SK-N-SH (cell line): ENCODE data around the gene CDH4. TPM values are rescaled to one million over a fixed set of nuclear protein-coding genes. Genes with fewer than 3 reads are reported as not detected.

Experiments used
- CTCF ChIA-PET: fragments of 300-600, 350-600 bp; formaldehyde crosslinking; extraction: SDS; loops from one replicate; lab custom pipeline; 2021; lab: Yijun Ruan, JAX
- POLR2A ChIA-PET: fragments of 350-600 bp; sonication (Branson Sonifier 250); formaldehyde crosslinking; extraction: SDS; loops from one replicate; lab custom pipeline; 2020; ENCODE audit warnings: antibody characterized with exemption, inconsistent platforms; lab: Yijun Ruan, JAX
- DNase-seq: peaks from one replicate; pipeline ENCODE4 v3.0.0; 2012
- H2AFZ ChIP-seq: fragments of 200-600 bp; sonication (generic); 2 replicates; pipeline ENCODE4 v1.8.1; 2016; ENCODE audit warnings: antibody characterized with exemption, mild to moderate bottlenecking, low read depth
- H3F3A ChIP-seq: fragments of 200-600 bp; sonication (generic); replicated peaks from 2 replicates; pipeline ENCODE3; 2016; ENCODE audit warnings: antibody characterized with exemption, mild to moderate bottlenecking; ENCODE audit not compliant: insufficient read depth
- H3K27ac ChIP-seq, 2 experiments: fragments of 200-500 bp in 1 of 2; fragments of 200-600 bp in 1 of 2; sonication (Bioruptor generic) in 1 of 2; sonication (generic), shearing (Covaris generic) in 1 of 2; 2 replicates each; pipeline versions ENCODE4 v1.5.1 to v1.6.1; 2014 to 2016; ENCODE audit warnings: low read depth in 2 of 2, inconsistent platforms in 1 of 2, low read length in 1 of 2, mild to moderate bottlenecking in 1 of 2, mixed read lengths in 1 of 2
- H3K27me3 ChIP-seq: fragments of 200-600 bp; sonication (generic), shearing (Covaris generic); 2 replicates; pipeline ENCODE4 v1.6.1; 2016; ENCODE audit warnings: mixed run types; ENCODE audit not compliant: insufficient read depth
- H3K36me3 ChIP-seq, 2 experiments: fragments of 200-500 bp in 1 of 2; fragments of 200-600 bp in 1 of 2; sonication (Bioruptor generic) in 1 of 2; sonication (generic) in 1 of 2; replicated peaks in 1 of 2; 2 replicates each; pipeline versions ENCODE3 to v1.5.1; 2014 to 2016; ENCODE audit warnings: low read length in 1 of 2, mild to moderate bottlenecking in 1 of 2; ENCODE audit not compliant: insufficient read depth in 2 of 2, control insufficient read depth in 1 of 2
- H3K4me1 ChIP-seq, 2 experiments: fragments of 200-500 bp in 1 of 2; fragments of 200-600 bp in 1 of 2; sonication (Bioruptor generic) in 1 of 2; sonication (generic), shearing (Covaris generic) in 1 of 2; 2 replicates each; pipeline versions ENCODE4 v1.5.1 to v1.6.1; 2014 to 2016; ENCODE audit warnings: low read depth in 1 of 2, low read length in 1 of 2, mixed run types in 1 of 2; ENCODE audit not compliant: insufficient read depth in 2 of 2, control insufficient read depth in 1 of 2
- H3K4me2 ChIP-seq: fragments of 200-600 bp; sonication (generic), shearing (Covaris generic); 2 replicates; pipeline ENCODE4 v1.6.1; 2017; ENCODE audit warnings: mixed run types
- H3K4me3 ChIP-seq, 2 experiments: fragments of 200-500 bp in 1 of 2; fragments of 200-600 bp in 1 of 2; sonication (Bioruptor generic) in 1 of 2; sonication (generic), shearing (Covaris generic) in 1 of 2; 2 replicates each; pipeline versions ENCODE4 v1.5.1 to v1.8.1; 2014 to 2016; ENCODE audit warnings: low read depth in 2 of 2, inconsistent platforms in 1 of 2, low read length in 1 of 2, mild to moderate bottlenecking in 1 of 2, mixed read lengths in 1 of 2, moderate library complexity in 1 of 2
- H3K79me2 ChIP-seq: fragments of 200-600 bp; sonication (generic); 2 replicates; pipeline ENCODE4 v1.8.1; 2017; ENCODE audit warnings: mild to moderate bottlenecking; ENCODE audit not compliant: insufficient read depth
- H3K9ac ChIP-seq: fragments of 200-600 bp; sonication (generic); 2 replicates; pipeline ENCODE4 v1.6.1; 2017; ENCODE audit warnings: mixed run types
- H3K9me2 ChIP-seq: fragments of 200-600 bp; sonication (generic); 2 replicates; pipeline ENCODE4 v1.6.1; 2017; ENCODE audit warnings: mixed run types
- H3K9me3 ChIP-seq: fragments of 200-600 bp; sonication (generic); 2 replicates; pipeline ENCODE4 v1.6.1; 2017; ENCODE audit warnings: mixed run types, mild to moderate bottlenecking, moderate library complexity
- H4K20me1 ChIP-seq: fragments of 200-600 bp; sonication (generic); 2 replicates; pipeline ENCODE4 v1.6.1; 2017; ENCODE audit warnings: mild to moderate bottlenecking, mixed run types; ENCODE audit not compliant: insufficient read depth
- CTCF ChIP-seq: fragments of 200-600 bp; sonication (generic); IDR thresholded peaks from 2 replicates; pipeline ENCODE4 v1.6.1; 2017; ENCODE audit warnings: antibody characterized with exemption, mild to moderate bottlenecking, moderate library complexity
- ELF1 ChIP-seq: IDR thresholded peaks from 2 replicates; pipeline ENCODE4 v1.4.0; 2012
- EP300 ChIP-seq, 2 experiments: IDR thresholded peaks; 2 replicates each; pipeline versions ENCODE4 v1.4.0 to v1.6.1; 2012; ENCODE audit warnings: borderline replicate concordance in 1 of 2, low read depth in 1 of 2, low read length in 1 of 2
- FOXJ3 ChIP-seq: sonication (generic); formaldehyde crosslinking; IDR thresholded peaks from 2 replicates; pipeline ENCODE4 v1.5.1; 2020; ENCODE audit warnings: mild to moderate bottlenecking, missing genetic modification reagents
- FOXM1 ChIP-seq: IDR thresholded peaks from 2 replicates; pipeline ENCODE4 v1.4.0; 2012; ENCODE audit warnings: low read depth, mild to moderate bottlenecking
- GATA2 ChIP-seq: sonication (generic); formaldehyde crosslinking; IDR thresholded peaks from 2 replicates; pipeline ENCODE4 v1.5.0; 2020; ENCODE audit warnings: mild to moderate bottlenecking, missing genetic modification reagents
- MAX ChIP-seq: IDR thresholded peaks from 2 replicates; pipeline ENCODE4 v1.4.0; 2012; ENCODE audit warnings: low read depth
- MEF2A ChIP-seq: IDR thresholded peaks from 2 replicates; pipeline ENCODE4 v1.4.0; 2012; ENCODE audit warnings: low read depth, borderline replicate concordance
- MXI1 ChIP-seq: IDR thresholded peaks from 2 replicates; pipeline ENCODE4 v1.6.1; 2012; ENCODE audit warnings: mild to moderate bottlenecking, low read depth, low read length, improper control_type of control experiment
- NFIC ChIP-seq: IDR thresholded peaks from 2 replicates; pipeline ENCODE4 v1.4.0; 2012; ENCODE audit warnings: borderline replicate concordance
- NRF1 ChIP-seq: IDR thresholded peaks from 2 replicates; pipeline ENCODE4 v1.6.1; 2012; ENCODE audit warnings: low read depth, mild to moderate bottlenecking, low read length
- PBX3 ChIP-seq: IDR thresholded peaks from 2 replicates; pipeline ENCODE4; 2012
- RAD21 ChIP-seq: IDR thresholded peaks from 2 replicates; pipeline ENCODE4 v1.6.1; 2012; ENCODE audit warnings: mild to moderate bottlenecking, low read length
- RCOR1 ChIP-seq: fragments of 150-350 bp; IDR thresholded peaks from 2 replicates; pipeline ENCODE4 v1.6.1; 2017; ENCODE audit warnings: antibody characterized with exemption, low read length
- RFX5 ChIP-seq: IDR thresholded peaks from 2 replicates; pipeline ENCODE4 v1.6.1; 2012; ENCODE audit warnings: mild to moderate bottlenecking, improper control_type of control experiment, low read length
- RXRA ChIP-seq: IDR thresholded peaks from 2 replicates; pipeline ENCODE4 v1.4.0; 2012; ENCODE audit warnings: low read depth, mild to moderate bottlenecking, borderline replicate concordance
- SIN3A ChIP-seq: IDR thresholded peaks from 2 replicates; pipeline ENCODE4 v1.6.1; 2012; ENCODE audit warnings: low read depth, mild to moderate bottlenecking, low read length, moderate library complexity, borderline replicate concordance
- SMC3 ChIP-seq: IDR thresholded peaks from 2 replicates; pipeline ENCODE4 v1.6.1; 2012; ENCODE audit warnings: low read depth, low read length, improper control_type of control experiment
- TAF1 ChIP-seq: IDR thresholded peaks from 2 replicates; pipeline ENCODE4 v1.6.1; 2012; ENCODE audit warnings: low read depth, mild to moderate bottlenecking, low read length, moderate library complexity, borderline replicate concordance
- TCF12 ChIP-seq: IDR thresholded peaks from 2 replicates; pipeline ENCODE4 v1.4.0; 2012
- USF1 ChIP-seq: IDR thresholded peaks from 2 replicates; pipeline ENCODE4 v1.4.0; 2012; ENCODE audit warnings: low read depth, borderline replicate concordance
- USF2 ChIP-seq: fragments of 150-350 bp; IDR thresholded peaks from 2 replicates; pipeline ENCODE4 v1.6.1; 2017; ENCODE audit warnings: antibody characterized with exemption, low read length, low read depth, borderline replicate concordance
- YY1 ChIP-seq: IDR thresholded peaks from 2 replicates; pipeline ENCODE4 v1.4.0; 2012; ENCODE audit warnings: low read depth, mild to moderate bottlenecking
- WGBS: methylation state at CpG from one replicate; pipeline ENCODE4 v1.1.6; 2017; ENCODE audit warnings: low lambda C conversion rate; 5-methylcytosine and 5-hydroxymethylcytosine counted together
- polyA plus RNA-seq, 3 experiments: library from polyadenylated mRNA; depleted of rRNA; stranded (reverse); fragments of >200 nt; gene quantifications; 2 replicates each; pipeline ENCODE4 v1.2.3, GENCODE V29; 2012

CDH4 gene
- polyA plus RNA-seq, 1 of the 3 experiments (the other 2 are of a cell fraction), result not detected

GRCh38 chr20:61865353-61865752 lies 613.3 kb downstream of the CDH4 start (continued):
- no peak for TF ChIP-seq SMC3
- no peak for TF ChIP-seq EP300 (IDR thresholded peaks at IDR 0.05; ENCODE audit: borderline replicate concordance in 1 of 2, low read depth in 1 of 2, low read length in 1 of 2)
- no peak for TF ChIP-seq TCF12

- no peaks in the 10 kb centered on the region for H3K27me3 ChIP-seq
- no peaks in the 10 kb centered on the region for H3K4me1 ChIP-seq
- no peak overlapping the region for H2AFZ ChIP-seq
- H3K36me3 ChIP-seq, result no peaks in the 10 kb centered on the region
- no peaks in the 10 kb centered on the region for H3K79me2 ChIP-seq
- CTCF ChIA-PET, result no interaction called here
- H4K20me1 ChIP-seq, result no peaks in the 10 kb centered on the region
- WGBS, result 24% methylated on average over 3 of the region's 5 CpGs
- no peak for DNase-seq
- H3K9me3 ChIP-seq, result 0 out of 2 replicates have a peak, but pooled peaks cover 1% of the 10 kb centered on the region
- POLR2A ChIA-PET, result no interaction called here
- no peak for TF ChIP-seq RCOR1
- no peak for TF ChIP-seq NFIC
- no peak for TF ChIP-seq RAD21
- TF ChIP-seq TAF1, result no peak
- TF ChIP-seq YY1, result no peak
- TF ChIP-seq SMC3, result no peak
- no peak for TF ChIP-seq PBX3
- no peak for TF ChIP-seq MXI1
- no peak for TF ChIP-seq ELF1
- TF ChIP-seq RFX5, result no peak
- no peak for TF ChIP-seq GATA2
- no peak for TF ChIP-seq SIN3A
- TF ChIP-seq FOXM1, result no peak
- no peak for TF ChIP-seq RXRA
- no peak for TF ChIP-seq MAX
- TF ChIP-seq MEF2A, result no peak
- TF ChIP-seq, all 33 proteins: peak for 0
- Histone ChIP-seq H3K4me3 (no peak overlapping the region), H3K9me2 (no peaks in the 10 kb centered on the region), H3K27ac (no peak overlapping the region), H3F3A (no peaks in the 10 kb centered on the region), H3K4me2 (no peak overlapping the region), H3K9ac (no peak overlapping the region)
Observed at GRCh38 chr20:61866165-61866564, 614.1 kb downstream of the CDH4 start.

- H3F3A ChIP-seq, result no peaks in the 10 kb centered on the region
- no peak for DNase-seq
- H3K4me3 ChIP-seq, result no peak overlapping the region
- H3K9me3 ChIP-seq, result 0 out of 2 replicates have a peak, but pooled peaks cover 4% of the 10 kb centered on the region
- no peaks in the 10 kb centered on the region for H3K36me3 ChIP-seq
- POLR2A ChIA-PET, result no interaction called here
- no peaks in the 10 kb centered on the region for H3K4me1 ChIP-seq
- H3K9me2 ChIP-seq, result no peaks in the 10 kb centered on the region
- no peak overlapping the region for H2AFZ ChIP-seq
- WGBS, result 50% methylated on average over 13 of the region's 13 CpGs
- H3K27ac ChIP-seq, result no peak overlapping the region
- H3K9ac ChIP-seq, result no peak overlapping the region
- H4K20me1 ChIP-seq, result no peaks in the 10 kb centered on the region
- H3K27me3 ChIP-seq, result no peaks in the 10 kb centered on the region
- no peaks in the 10 kb centered on the region for H3K79me2 ChIP-seq
- CTCF ChIA-PET, result interaction anchor here (2.2 kb wide), 1 partner anchor 19 kb away, joined by 6 read pairs; no protein-coding TSS in a partner anchor
- no peak overlapping the region for H3K4me2 ChIP-seq
- TF ChIP-seq TCF12 (no peak), USF1 (no peak), FOXM1 (no peak), USF2 (no peak), FOXJ3 (CRISPR knock-in tag) (no peak), MEF2A (no peak), NFIC (no peak), GATA2 (no peak), NRF1 (no peak), CTCF (no peak), RAD21 (no peak), MXI1 (no peak)
Observed at GRCh38 chr20:61868006-61868405, 615.9 kb downstream of the CDH4 start.
